GM08714 (cell line): ENCODE results near the gene XIRP1.

ENCODE experiments used
- H3K4me3 ChIP-seq: fragments of 200-500 bp; sonication (Bioruptor generic); 2 replicates; pipeline ENCODE4 v1.5.1; 2014; ENCODE audit warnings: mild to moderate bottlenecking, low read length, inconsistent platforms
- ZNF274 ChIP-seq: IDR thresholded peaks from 2 replicates; pipeline ENCODE4 v1.6.1; 2012; ENCODE audit warnings: mild to moderate bottlenecking, low read depth, low read length

The XIRP1 gene

DNA sequence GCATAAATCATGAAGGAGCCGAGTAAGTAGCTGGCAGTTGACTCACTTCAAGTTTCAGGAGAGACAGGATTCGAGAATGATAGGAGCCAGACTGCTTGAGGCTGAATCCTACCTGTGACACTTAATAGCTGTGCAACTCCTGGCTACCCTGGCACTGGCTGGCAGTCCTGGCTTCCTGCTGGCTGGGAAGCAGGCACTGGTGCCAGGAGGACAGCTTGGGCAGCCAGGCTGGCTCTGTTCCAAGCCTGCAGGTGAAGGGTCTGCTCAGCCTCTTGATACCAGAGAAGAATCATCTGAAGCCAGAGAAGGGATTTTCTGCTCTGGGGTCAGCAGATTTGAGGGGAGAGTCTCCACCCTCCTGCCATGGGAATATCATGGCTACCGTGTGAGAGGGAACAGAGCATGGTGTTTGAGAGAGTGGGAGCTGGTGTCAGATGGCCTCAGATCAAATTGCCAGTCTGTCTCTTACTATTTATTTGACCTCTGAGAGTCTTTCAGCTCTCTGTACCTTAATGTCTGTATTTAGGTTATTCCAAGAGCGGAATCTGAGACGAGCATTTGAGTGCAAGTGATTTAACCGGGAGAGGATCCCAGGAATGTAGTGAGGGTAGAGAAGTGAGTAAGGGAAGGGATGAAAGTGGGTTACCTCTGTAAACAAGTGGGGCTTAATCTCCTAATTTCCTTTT is 4.4 kb upstream of the XIRP1 start:
- H3K4me3 ChIP-seq, result no peak overlapping the region
- TF ChIP-seq ZNF274, result no peak

DNA sequence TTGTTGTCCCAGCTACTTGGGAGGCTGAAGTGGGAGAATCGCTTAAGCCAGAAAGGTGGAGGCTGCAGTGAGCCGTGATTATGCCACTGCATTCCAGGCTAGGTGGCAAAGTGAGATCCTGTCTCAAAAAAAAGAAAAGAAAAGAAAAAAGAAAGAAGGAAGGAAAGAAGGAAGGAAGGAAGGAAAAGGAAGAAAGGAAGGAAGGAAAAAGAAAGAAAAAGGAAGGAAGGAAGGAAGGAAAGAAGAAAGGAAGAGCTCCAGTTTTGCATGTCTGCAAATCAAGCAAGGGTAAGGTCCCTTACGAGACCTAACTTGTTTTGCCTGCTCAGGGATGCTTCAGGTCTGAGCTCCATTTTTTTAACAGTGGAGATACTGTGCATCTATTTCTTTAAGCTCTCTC is 3.6 kb upstream of the XIRP1 start:
- H3K4me3 ChIP-seq, result no peak overlapping the region
- TF ChIP-seq ZNF274, result no peak

DNA sequence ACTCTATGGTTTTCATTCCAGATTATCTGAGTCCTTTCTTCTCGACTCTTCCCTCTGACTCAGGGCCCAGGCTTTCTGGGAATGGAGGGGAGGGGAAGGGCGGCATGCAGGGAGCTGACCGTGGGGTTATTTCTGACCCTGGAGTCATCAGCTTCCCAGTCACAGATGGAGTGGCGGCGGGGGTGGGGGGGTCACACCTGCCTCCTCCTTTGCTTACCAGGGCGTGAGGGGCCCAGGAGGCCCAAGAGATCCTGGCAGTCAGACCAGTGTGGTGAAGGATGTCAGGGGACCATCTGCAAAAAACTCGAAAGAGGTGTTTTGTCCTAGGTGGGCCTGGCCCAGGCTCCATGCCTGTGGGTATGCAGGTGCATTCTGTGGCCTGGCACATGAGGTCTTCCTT is 996 bp upstream of the XIRP1 start:
- no peak for TF ChIP-seq ZNF274
- no peak overlapping the region for H3K4me3 ChIP-seq

DNA sequence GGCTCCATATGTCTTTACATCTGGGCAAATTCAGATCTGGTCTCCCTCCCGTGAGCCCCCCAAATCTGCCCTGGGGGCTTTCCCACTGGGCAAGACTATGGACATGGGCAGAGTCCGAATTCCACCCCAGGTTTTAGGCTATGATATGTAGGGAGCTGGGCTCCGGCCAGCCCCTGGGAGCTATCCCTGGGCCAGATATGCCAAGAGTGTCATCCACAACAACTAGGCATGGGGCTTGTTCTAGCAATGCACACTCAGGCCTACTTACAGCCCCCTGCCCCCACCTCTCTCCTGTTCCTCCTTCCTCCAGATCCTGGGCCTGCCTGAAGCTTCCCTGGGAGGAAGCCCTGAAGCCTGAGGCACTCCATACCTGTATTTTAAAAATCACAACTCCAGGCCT is 622 bp downstream of the XIRP1 start:
- H3K4me3 ChIP-seq, result no peak overlapping the region
- TF ChIP-seq ZNF274, result no peak

DNA sequence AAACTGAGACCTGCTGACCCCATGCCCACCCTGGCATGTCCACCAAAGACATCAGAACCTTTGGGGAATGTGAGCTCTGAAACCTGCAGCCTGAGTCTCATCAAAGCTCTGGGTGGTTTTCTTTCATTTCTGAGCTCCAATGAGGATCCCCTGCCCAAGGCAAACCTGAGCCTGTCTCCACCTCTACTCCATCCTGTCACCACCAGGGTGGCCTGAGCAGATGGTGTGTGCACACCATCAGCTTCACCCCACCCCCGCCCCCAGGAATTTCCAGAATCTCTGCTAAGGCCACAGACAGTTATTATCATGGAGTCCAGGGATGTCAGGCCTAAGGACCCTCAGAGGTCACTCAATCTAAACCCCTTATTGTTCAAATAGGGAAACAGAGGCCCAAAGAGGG is 1.3 kb downstream of the XIRP1 start:
- no peak for TF ChIP-seq ZNF274

DNA sequence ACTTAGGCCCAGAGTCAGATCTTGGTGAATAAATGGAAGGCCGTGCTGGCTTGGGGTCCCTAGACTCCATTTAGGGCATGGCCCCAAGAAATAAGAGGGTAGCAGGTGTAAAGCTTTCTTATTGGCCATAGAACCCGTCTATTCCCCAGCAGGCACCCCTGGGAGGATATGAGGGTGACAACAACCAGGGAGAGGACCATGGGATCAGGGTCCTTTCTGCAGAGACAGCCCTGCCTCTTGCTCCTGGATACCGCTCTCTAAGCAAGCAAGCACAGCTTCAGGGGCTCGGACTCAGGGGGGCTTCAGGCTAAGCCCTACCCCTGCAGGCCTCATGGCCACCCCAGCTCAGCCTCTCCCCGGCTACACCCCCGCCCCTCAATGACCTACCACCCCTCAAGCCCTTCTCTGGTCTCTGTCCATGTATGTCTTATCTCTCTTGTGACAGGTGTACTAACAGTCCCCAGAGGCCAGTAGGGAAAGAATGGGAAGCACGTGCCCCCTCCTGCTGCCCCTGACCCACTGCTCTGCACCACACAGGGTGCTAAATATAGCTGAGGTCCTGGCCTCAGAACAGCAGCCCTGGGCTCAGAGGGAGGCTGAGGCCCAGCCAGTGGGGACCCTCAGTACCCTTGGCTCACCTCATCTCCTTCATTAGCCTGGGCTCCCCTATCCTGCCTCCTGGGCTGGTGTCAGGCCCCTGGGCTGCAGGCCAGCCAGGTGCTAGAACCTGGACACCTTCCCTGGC is 1.9 kb downstream of the XIRP1 start:
- TF ChIP-seq ZNF274, result no peak
- H3K4me3 ChIP-seq, result no peak overlapping the region

More for the DNA sequence above, 1.3 kb downstream of the XIRP1 start:
- H3K4me3 ChIP-seq, result no peak overlapping the region

DNA sequence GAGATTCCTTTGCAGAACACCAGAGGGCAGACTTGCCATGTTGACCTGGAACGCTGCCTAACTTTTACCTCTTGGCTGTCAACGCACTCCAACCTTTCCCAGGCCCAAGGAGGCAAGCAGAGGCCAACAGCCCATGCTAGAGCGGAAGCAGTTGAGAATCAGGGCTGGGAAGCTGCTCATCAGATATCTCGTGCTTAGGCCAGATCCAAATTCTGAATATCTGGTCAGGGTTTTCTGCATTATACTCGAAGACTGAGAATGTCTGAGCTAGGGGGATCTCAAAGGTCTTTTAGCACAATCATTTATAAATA is 2.5 kb downstream of the XIRP1 start:
- TF ChIP-seq ZNF274, result no peak

DNA sequence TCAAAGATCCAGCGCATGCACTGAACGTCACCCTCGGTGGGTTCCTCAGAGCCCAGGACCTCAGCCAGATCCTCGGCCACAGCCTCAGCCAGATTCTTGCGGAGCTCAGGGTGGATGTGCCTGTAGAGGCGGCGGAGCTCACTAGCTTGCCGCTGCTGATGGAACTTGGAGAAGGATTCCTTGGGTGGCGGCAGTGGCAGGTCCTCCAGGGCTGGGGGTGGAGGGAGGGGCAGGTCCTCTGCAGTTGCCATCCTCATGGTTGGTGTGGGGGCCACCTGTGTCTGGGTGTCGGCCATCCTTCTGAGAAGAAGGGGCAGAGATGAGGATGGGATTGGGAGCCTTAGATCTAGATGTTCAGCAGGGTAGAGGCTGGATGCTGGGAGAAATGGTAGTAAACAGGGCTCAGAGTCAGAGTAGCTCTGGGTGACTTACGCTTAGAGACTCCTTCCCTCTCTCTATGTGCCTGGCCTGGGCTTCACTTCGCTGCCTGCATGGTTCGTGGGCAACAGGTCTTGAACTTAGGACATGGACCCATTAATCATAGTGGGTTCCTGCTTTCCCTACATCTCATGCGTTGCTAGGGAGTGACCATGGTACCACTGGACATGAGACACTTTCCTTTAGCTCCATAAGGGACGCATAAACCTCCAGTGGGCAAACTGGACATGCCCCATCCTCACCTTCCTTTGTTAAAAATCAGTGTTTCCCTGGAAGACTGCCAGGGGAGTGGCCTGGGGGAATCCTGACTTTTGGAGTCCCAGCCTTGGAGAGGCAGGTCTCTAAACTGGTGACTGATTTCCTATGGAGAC is 3.0 kb downstream of the XIRP1 start:
- TF ChIP-seq ZNF274, result no peak
- H3K4me3 ChIP-seq, result no peak overlapping the region

More for the DNA sequence above, 2.5 kb downstream of the XIRP1 start:
- H3K4me3 ChIP-seq, result no peak overlapping the region

DNA sequence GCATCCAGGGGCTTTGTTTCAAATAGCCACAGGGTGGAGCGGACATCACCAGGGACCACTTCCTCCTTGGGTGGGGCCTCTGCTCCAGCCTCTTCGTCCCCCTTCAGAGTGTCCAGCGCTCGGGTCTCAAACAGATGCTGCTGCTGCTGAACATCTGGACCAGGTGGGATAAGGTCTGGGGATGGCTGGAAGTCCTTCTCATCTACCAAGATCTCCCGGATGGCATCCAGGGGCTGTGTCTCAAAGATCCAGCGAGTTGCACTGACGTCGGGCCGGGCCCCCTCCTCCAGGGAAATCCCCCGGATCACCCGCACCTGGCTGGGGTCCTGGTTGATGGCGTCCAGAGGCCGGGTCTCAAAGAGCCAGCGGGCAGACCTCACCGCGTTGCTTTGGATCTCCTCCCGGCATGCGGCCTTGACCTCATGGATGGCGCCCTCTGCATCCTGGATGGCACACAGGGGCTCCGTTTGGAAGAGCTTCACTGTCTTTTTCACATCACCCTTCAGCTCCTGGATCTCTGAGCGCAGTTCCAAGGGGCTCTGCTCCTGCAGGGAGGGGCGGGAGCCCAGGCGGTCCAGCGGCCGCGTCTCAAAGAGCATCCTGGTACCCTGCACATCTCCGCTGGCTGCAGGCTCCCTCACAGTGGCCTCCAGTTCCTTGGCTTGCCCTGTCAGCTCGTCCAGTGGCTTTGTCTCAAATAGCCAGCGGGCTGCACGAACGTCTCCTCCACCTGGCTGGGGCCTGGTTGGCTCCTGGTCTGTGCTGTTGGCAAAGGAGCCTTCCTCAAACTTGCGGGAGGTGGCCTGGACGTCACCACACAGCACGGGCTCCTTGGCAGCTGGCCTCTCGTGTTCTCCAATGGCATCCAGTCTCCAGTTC is 3.9 kb downstream of the XIRP1 start:
- no peak for TF ChIP-seq ZNF274
- no peak overlapping the region for H3K4me3 ChIP-seq

DNA sequence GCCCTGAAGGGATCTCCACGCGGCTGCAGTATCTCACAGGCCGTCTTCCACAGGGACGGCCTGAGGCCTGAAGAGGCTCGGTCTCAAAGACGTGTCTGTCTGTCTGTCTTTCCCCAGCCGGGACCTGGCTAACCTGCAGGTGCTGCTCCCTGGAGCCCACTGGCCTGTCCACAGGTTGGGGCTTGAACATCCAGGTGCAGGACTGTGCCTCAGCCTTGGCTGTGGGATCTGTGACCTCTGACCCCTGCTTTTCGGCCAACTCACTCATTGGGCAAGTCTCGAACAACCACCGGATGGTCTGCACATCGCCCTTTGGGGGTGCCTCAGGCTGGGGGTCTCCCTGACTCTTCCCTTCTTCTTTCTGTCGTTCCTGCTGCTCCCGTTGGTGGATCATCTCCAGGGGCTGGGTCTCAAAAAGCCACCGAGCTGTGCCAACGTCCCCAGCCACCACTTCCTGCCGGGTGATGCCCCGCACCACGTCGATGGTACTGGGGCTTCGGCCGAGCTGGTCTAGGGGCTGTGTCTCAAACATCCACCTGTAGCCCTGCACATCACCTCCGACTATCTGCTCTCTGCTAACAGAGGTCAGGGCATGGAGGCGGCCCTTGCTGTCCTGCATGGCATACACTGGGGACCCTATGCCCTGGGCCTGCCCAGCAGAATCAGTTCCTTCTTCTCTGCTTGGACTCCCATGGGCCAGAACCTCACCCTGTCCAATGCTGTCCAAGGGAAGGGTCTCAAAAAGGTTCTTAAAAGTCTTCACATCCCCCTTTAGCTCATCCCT is 4.8 kb downstream of the XIRP1 start:
- H3K4me3 ChIP-seq, result no peak overlapping the region
- no peak for TF ChIP-seq ZNF274

DNA sequence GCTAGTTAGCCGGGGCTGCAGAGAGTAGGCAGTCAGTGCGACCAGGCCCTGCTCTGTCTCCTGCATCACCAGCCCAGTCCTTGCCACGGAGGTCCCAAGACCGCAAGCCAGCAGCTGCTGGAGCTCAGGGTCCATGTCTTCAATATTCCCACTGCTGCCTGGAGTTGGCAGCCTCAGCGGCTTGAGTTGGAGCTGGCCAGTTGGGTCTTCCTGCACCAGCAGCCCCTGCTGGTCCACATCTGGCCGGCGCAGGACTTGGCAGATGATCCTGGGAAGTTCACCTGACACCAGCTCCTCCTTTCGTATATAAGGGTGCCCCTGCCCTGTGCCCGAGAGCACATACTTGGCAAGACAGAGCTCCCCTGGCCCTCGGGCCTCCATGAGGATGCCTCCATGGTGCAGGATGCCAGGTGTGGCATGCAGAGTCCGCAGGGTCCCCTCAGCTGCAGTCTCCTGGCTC is 5.7 kb downstream of the XIRP1 start:
- H3K4me3 ChIP-seq, result no peak overlapping the region
- TF ChIP-seq ZNF274, result no peak

DNA sequence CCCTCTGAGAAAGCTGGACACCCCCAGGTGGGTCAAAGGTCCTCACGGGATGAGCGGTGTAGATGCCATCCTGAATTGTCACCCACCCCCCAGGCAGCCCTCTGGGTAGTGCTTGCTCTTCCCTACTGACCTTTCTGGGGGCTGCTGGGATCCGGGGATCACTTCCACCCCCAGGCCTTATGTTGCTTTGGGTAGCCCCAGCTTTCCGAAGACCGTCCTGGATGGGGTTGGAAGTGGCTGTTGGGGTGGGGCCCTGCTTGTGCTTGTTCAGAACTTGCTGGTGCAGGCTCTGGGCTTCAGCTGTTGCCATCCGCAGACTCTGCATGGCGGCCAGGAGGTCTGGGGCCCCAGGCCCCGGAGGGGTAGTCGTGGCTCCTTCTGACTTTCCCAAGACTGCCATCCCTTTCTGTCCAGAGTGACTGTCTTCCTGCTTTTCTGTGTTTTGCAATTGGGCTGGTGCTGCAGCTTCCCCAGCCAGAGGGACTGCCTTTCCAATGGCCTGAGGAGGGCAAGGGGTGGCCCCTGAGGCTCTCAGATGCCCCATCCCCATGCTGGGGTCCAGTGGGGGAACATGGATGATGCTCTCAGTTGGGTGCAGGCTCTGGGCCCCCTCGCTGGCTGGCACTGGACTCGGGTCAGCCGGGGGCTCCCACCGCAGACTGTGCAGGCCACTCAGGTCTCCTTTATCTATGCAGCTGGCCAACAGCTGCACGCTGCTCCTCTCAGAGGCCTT is 6.3 kb downstream of the XIRP1 start:
- H3K4me3 ChIP-seq, result no peak overlapping the region
- TF ChIP-seq ZNF274, result no peak

DNA sequence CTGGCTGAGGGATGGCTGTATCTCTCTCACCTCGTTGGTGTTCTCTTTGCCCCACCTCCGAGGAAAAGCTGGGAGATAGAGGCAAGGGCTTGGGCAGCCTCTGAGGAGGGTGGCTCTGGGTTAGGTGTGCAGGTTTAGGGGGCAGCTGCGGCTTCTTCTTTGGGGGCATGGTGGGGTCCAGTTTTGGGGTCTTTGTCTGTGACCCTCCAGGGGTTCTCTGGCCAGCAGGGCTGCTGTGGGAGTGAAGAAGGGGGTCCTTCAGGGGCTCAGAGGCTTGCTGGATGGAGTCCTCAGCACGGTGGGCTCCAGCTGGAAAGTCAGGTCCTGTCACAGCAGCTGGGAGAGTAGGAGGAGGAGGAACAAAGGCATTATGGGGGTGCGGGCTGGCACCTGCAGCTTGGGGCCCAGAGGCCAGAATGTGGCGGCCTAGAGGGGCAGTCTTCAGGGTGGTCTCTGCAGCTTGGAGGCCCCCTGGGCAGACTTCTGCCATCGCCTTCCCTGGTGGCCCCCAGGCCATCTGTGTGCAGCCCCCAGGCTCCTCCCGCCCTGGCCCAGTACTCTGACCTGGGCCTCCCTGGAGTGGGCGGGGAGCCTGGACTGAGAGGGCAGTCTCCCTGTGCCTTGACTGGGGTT is 7.0 kb downstream of the XIRP1 start:
- no peak for TF ChIP-seq ZNF274
- no peak overlapping the region for H3K4me3 ChIP-seq
